G401.6 (cell line): ENCODE data around the gene AGAP4.
"Not testable (repeated sequence)": the region's sequence is repeated elsewhere in the genome, so short reads cannot be mapped to it uniquely, and the experiment has no call there.

Source experiments
- FAIRE-seq: peaks from 2 replicates; lab custom pipeline; 2012; peaks lifted over from hg19 to GRCh38; lab: Jason Lieb, UNC

Gene AGAP4

DNA sequence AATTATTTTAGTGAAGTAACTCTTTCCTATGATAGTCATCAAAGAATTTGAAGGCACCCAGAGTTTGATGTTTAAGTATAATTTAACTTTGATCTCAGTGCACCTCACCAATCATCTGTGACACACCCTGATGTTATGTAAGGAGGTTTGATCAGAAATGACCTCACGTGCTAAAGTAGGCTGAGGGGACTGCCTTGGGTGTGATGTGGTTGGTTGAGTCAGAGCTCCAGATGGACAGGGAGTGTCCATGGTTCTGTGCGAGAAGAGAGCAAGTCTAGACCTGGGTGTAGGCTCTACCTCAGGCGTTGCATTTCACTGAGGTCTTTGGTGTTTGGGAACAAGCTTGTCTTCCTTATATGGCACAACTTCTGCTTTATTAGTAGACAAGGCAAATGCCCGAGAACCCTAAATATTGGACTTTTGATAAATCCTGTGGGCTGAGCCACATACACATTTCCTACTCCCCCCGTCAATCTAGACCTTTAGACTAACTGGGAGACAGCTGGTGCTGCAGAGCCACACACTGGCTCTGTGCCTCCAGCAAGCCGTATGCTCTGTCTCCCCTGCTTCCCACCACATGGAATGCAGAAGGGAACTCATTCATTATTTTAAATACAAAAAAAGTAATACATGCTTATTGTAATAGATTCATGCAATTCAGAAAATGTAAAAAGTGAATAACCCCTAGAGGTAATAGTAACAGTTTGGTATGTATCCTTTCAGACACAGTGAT is 56.4 kb downstream of the AGAP4 start:
- FAIRE-seq = not testable (repeated sequence)

DNA sequence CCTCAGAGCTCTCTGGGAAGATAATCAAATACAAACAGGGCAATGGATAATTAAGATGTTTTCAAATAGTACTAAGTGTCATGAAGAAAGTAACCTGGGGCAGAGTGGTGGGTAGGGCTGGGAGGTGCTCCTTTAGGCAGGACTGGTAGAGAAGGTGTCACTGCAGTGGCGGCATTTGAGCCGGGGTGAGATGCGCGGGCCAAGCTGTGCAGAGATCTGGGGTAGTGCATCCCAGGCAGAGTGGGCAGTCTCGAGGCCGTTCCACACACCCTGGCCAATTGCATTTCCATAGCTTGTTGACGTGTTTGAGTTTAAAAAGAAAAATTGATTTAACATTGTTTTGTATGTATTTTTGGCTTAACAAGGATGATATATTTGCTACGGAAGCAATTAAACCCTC is 57.3 kb downstream of the AGAP4 start:
- not testable (repeated sequence) for FAIRE-seq

- not testable (repeated sequence) for FAIRE-seq
Measured at GRCh38 chr10:45787212-45787741, 60.0 kb downstream of the AGAP4 start.

DNA sequence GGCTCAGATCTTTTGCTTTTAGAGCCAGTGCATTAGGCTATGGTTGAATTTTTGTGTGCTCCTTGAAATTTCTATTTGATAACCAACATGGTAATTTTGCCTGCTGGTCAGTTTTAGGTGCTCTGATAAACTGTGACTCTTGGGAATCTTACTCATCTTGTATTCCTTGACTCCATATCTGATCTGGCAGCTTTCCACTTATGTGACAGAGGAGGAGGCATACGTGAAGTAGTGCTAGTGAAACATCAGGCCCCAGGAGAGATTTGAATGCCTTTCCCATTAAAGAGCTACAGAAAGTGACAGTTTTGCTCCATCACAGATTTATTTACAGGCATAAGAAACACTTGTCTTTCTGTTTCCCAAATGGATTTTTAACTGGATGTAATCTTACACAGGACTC is 61.1 kb downstream of the AGAP4 start:
- not testable (repeated sequence) for FAIRE-seq
